GM12878 (cell line): ENCODE results near the gene ARMC6. TPM values are rescaled to one million over a fixed set of nuclear protein-coding genes. Genes with fewer than 3 reads are reported as not detected.

ENCODE experiments used
- EGR1 ChIP-seq, 2 experiments: IDR thresholded peaks; 1 replicate in 1 of 2; 2 replicates in 1 of 2; pipeline ENCODE4 v1.6.1; 2011 to 2012; ENCODE audit warnings: low read depth in 2 of 2, low read length in 2 of 2, borderline replicate concordance in 1 of 2, mild to moderate bottlenecking in 1 of 2, moderate library complexity in 1 of 2
- TBL1XR1 ChIP-seq: IDR thresholded peaks from 2 replicates; pipeline ENCODE4 v1.6.1; 2012; ENCODE audit warnings: low read depth, low read length, improper control_type of control experiment
- ZSCAN29 ChIP-seq: fragments of 450-650 bp; IDR thresholded peaks from 2 replicates; pipeline ENCODE4 v1.6.1; 2017; ENCODE audit warnings: mild to moderate bottlenecking, moderate library complexity
- polyA plus RNA-seq, 11 experiments: library from polyadenylated mRNA; depleted of rRNA in 4 of 11; unstranded in 6 of 11; stranded (reverse) in 5 of 11; fragments of >200 nt; fragmentation: Nextera tagmentation in 4 of 11; fragmentation: Illumina TruSeq in 1 of 11; extraction: Ambion mirVana in 4 of 11; extraction: Trizol in 1 of 11; gene quantifications; 1 replicate in 1 of 11; 2 replicates in 10 of 11; pipeline versions ENCODE4 v1.2.1 to v1.2.3, GENCODE V29; 2011 to 2016; ENCODE audit warnings: inconsistent platforms in 2 of 11, missing spikeins in 2 of 11, low read depth in 1 of 11
- total RNA-seq, 4 experiments: library from RNA; depleted of rRNA in 3 of 4; stranded (reverse); fragments of >200 nt in 3 of 4; fragmentation: Illumina TruSeq in 1 of 4; extraction: Trizol in 1 of 4; gene quantifications; 2 replicates each; pipeline versions ENCODE4 v1.2.1 to v1.2.3, GENCODE V29; 2013 to 2021
- TF ChIP-seq, protein P1 (sequence below): fragments of 450-650 bp; IDR thresholded peaks from 2 replicates; pipeline ENCODE4 v1.6.1; 2017; ENCODE audit warnings: mild to moderate bottlenecking, low read depth, inconsistent platforms; ENCODE audit not compliant: poor library complexity, severe bottlenecking
- TF ChIP-seq, protein P2 (sequence below): fragments of 150-350 bp; IDR thresholded peaks from 2 replicates; pipeline ENCODE4 v1.6.1; 2016; ENCODE audit warnings: low read depth, low read length
- TF ChIP-seq, protein P3 (sequence below): fragments of 450-650 bp; conservative IDR thresholded peaks from 2 replicates; pipeline ENCODE4 v1.6.1; 2017; ENCODE audit warnings: mild to moderate bottlenecking, moderate library complexity

ARMC6 gene
- total and polyA plus RNA-seq, 10 of the 15 experiments (the other 5 are each of a cell fraction or from before 2014, with no cell fraction given) = 1.1 to 64.4 (median 41.6) TPM

DNA sequence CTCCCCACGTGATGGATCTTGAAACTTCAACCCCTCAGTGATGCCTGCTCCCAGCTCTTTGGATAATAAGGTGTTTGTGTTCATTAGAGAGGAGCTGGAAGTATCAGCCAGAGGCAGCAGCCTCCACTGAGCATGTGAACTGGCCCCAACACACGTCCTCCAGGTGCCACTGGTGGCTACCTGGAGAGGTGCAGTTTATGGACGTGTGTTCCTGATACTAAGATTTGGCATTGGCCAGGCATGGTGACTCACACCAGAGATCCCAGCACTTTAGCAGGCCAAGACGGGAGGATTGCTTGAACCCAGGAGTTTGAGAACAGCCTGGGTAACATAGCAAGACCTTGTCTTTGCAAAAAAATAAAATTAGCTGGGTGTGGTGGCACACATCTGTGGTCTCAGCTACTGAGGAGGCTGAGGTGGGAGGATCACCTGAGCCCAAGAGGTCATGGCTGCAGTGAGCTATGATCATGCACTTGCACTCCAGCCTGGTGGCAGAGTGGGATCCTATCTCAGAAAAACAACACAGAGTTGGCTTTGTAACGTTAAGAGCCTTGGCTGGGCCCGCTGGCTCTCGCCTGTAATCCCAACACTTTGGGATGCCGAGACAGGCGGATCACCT is 64.8 kb downstream of the ARMC6 start (continued):
- TF ChIP-seq, protein P1, sequence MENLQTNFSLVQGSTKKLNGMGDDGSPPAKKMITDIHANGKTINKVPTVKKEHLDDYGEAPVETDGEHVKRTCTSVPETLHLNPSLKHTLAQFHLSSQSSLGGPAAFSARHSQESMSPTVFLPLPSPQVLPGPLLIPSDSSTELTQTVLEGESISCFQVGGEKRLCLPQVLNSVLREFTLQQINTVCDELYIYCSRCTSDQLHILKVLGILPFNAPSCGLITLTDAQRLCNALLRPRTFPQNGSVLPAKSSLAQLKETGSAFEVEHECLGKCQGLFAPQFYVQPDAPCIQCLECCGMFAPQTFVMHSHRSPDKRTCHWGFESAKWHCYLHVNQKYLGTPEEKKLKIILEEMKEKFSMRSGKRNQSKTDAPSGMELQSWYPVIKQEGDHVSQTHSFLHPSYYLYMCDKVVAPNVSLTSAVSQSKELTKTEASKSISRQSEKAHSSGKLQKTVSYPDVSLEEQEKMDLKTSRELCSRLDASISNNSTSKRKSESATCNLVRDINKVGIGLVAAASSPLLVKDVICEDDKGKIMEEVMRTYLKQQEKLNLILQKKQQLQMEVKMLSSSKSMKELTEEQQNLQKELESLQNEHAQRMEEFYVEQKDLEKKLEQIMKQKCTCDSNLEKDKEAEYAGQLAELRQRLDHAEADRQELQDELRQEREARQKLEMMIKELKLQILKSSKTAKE = no peak
- no peak for TF ChIP-seq EGR1 (IDR thresholded peaks at IDR 0.05; ENCODE audit: borderline replicate concordance in 1 of 2, low read depth in 2 of 2, low read length in 2 of 2)
- TF ChIP-seq, protein P2, sequence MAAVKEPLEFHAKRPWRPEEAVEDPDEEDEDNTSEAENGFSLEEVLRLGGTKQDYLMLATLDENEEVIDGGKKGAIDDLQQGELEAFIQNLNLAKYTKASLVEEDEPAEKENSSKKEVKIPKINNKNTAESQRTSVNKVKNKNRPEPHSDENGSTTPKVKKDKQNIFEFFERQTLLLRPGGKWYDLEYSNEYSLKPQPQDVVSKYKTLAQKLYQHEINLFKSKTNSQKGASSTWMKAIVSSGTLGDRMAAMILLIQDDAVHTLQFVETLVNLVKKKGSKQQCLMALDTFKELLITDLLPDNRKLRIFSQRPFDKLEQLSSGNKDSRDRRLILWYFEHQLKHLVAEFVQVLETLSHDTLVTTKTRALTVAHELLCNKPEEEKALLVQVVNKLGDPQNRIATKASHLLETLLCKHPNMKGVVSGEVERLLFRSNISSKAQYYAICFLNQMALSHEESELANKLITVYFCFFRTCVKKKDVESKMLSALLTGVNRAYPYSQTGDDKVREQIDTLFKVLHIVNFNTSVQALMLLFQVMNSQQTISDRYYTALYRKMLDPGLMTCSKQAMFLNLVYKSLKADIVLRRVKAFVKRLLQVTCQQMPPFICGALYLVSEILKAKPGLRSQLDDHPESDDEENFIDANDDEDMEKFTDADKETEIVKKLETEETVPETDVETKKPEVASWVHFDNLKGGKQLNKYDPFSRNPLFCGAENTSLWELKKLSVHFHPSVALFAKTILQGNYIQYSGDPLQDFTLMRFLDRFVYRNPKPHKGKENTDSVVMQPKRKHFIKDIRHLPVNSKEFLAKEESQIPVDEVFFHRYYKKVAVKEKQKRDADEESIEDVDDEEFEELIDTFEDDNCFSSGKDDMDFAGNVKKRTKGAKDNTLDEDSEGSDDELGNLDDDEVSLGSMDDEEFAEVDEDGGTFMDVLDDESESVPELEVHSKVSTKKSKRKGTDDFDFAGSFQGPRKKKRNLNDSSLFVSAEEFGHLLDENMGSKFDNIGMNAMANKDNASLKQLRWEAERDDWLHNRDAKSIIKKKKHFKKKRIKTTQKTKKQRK = no peak
- no peak for TF ChIP-seq ZSCAN29
- TF ChIP-seq, protein P3, sequence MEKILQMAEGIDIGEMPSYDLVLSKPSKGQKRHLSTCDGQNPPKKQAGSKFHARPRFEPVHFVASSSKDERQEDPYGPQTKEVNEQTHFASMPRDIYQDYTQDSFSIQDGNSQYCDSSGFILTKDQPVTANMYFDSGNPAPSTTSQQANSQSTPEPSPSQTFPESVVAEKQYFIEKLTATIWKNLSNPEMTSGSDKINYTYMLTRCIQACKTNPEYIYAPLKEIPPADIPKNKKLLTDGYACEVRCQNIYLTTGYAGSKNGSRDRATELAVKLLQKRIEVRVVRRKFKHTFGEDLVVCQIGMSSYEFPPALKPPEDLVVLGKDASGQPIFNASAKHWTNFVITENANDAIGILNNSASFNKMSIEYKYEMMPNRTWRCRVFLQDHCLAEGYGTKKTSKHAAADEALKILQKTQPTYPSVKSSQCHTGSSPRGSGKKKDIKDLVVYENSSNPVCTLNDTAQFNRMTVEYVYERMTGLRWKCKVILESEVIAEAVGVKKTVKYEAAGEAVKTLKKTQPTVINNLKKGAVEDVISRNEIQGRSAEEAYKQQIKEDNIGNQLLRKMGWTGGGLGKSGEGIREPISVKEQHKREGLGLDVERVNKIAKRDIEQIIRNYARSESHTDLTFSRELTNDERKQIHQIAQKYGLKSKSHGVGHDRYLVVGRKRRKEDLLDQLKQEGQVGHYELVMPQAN = no peak
- TF ChIP-seq TBL1XR1 = no peak
